Neural progenitor cell (in vitro differentiated cells): ENCODE results near the gene IL25.

Experiments
- EZH2 ChIP-seq: fragments of 200-600 bp; sonication (generic); IDR thresholded peaks from 2 replicates; pipeline ENCODE4 v1.6.1; 2017; ENCODE audit warnings: antibody characterized with exemption, mild to moderate bottlenecking, moderate library complexity
- EZH2phosphoT487 ChIP-seq: fragments of 200-600 bp; sonication (generic); IDR thresholded peaks from 2 replicates; pipeline ENCODE4 v1.6.1; 2017; ENCODE audit warnings: antibody characterized with exemption
- TF ChIP-seq, protein P1 (sequence below): fragments of 200-600 bp; sonication (generic); IDR thresholded peaks from 2 replicates; pipeline ENCODE4 v1.5.1; 2017; ENCODE audit warnings: antibody characterized with exemption, mild to moderate bottlenecking

DNA sequence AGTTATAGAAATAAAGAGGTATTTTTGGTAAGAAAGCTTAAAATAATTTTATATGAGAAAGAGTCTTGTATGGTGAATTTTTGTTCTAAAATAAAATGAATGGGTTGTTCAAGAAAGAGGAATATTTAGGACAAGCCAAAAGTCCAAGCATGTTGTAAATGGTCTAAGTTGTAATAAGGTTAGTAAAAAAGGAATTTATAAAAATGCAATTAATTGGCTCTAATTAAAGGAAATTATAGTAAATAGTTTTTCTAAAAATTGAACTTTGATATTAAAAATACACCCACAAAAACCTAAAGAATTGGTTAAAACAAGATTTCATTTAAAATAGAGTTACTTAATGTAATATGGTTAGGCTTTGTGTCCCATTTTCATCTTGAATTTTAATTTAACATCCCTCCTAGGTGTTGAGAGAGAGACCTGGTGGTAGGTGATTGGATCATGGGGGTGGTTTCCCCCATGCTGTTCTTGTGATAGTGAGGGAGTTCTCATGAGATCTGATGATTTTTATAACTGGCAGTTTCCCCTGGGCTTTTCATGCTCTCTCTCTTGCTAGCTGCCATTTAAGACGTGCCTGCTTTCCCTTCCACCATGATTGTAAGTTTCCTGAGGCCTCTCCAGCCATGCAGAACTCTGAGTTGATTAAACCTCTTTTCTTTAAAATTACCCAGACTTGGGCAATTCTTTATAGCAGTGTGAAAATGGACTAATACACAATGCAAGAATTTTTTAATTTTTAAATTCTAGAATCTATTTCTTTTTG is 32.9 kb upstream of the IL25 start:
- TF ChIP-seq, protein P1, sequence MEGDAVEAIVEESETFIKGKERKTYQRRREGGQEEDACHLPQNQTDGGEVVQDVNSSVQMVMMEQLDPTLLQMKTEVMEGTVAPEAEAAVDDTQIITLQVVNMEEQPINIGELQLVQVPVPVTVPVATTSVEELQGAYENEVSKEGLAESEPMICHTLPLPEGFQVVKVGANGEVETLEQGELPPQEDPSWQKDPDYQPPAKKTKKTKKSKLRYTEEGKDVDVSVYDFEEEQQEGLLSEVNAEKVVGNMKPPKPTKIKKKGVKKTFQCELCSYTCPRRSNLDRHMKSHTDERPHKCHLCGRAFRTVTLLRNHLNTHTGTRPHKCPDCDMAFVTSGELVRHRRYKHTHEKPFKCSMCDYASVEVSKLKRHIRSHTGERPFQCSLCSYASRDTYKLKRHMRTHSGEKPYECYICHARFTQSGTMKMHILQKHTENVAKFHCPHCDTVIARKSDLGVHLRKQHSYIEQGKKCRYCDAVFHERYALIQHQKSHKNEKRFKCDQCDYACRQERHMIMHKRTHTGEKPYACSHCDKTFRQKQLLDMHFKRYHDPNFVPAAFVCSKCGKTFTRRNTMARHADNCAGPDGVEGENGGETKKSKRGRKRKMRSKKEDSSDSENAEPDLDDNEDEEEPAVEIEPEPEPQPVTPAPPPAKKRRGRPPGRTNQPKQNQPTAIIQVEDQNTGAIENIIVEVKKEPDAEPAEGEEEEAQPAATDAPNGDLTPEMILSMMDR, result no peak
- TF ChIP-seq EZH2phosphoT487 (no peak), EZH2 (no peak)
